RWPE2 (cell line): ENCODE results near the gene DRC7.

ENCODE experiments used
- ATAC-seq: fragments of 200-7000 bp; cut with Tn5 transposase; 3 replicates; pipeline ENCODE4 v1.9.1; 2021; ENCODE audit warnings: low read depth
- DNase-seq: peaks from one replicate; pipeline ENCODE4 v3.0.0-alpha.2; 2020; ENCODE audit warnings: low spot score
- H3K27ac ChIP-seq: fragments of 450-650 bp; 2 replicates; pipeline ENCODE4 v1.5.1; 2017; ENCODE audit warnings: mild to moderate bottlenecking; ENCODE audit not compliant: poor library complexity, severe bottlenecking
- H3K27me3 ChIP-seq: fragments of 250-450 bp; sonication (Bioruptor Pico); 2 replicates; pipeline ENCODE4 v1.5.1; 2021; ENCODE audit warnings: mild to moderate bottlenecking, moderate library complexity; ENCODE audit not compliant: insufficient read depth, poor library complexity, severe bottlenecking
- H3K36me3 ChIP-seq: fragments of 250-450 bp; sonication (Bioruptor Pico); 2 replicates; pipeline ENCODE4 v1.5.1; 2020; ENCODE audit warnings: low read depth, mild to moderate bottlenecking, moderate library complexity
- H3K4me1 ChIP-seq: fragments of 250-450 bp; sonication (Bioruptor Pico); 2 replicates; pipeline ENCODE4 v1.5.1; 2021; ENCODE audit warnings: mild to moderate bottlenecking, moderate library complexity; ENCODE audit not compliant: insufficient read depth, poor library complexity, severe bottlenecking
- H3K4me3 ChIP-seq: fragments of 250-450 bp; sonication (Bioruptor Pico); 2 replicates; pipeline ENCODE4 v1.5.1; 2021; ENCODE audit warnings: mild to moderate bottlenecking, moderate library complexity; ENCODE audit not compliant: severe bottlenecking
- H3K9me3 ChIP-seq: fragments of 250-450 bp; sonication (Bioruptor Pico); 2 replicates; pipeline ENCODE4 v1.5.1; 2021; ENCODE audit warnings: mild to moderate bottlenecking, moderate library complexity; ENCODE audit not compliant: severe bottlenecking
- TF ChIP-seq, protein P1 (sequence below): fragments of 450-650 bp; IDR thresholded peaks from one replicate; pipeline ENCODE4 v1.5.1; 2017; ENCODE audit warnings: mild to moderate bottlenecking, moderate library complexity; ENCODE audit not compliant: poor library complexity, severe bottlenecking

The DRC7 gene

GRCh38 chr16:57770361-57770760, 75.8 kb downstream of the DRC7 start:
- no peak for ATAC-seq
- DNase-seq = peak; percentile 48
- TF ChIP-seq, protein P1, sequence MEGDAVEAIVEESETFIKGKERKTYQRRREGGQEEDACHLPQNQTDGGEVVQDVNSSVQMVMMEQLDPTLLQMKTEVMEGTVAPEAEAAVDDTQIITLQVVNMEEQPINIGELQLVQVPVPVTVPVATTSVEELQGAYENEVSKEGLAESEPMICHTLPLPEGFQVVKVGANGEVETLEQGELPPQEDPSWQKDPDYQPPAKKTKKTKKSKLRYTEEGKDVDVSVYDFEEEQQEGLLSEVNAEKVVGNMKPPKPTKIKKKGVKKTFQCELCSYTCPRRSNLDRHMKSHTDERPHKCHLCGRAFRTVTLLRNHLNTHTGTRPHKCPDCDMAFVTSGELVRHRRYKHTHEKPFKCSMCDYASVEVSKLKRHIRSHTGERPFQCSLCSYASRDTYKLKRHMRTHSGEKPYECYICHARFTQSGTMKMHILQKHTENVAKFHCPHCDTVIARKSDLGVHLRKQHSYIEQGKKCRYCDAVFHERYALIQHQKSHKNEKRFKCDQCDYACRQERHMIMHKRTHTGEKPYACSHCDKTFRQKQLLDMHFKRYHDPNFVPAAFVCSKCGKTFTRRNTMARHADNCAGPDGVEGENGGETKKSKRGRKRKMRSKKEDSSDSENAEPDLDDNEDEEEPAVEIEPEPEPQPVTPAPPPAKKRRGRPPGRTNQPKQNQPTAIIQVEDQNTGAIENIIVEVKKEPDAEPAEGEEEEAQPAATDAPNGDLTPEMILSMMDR = no peak
- Histone ChIP-seq H3K36me3 (peaks cover 83% of the 10 kb centered on the region), H3K4me1 (no peaks in the 10 kb centered on the region), H3K27ac (no peak overlapping the region), H3K4me3 (no peak overlapping the region), H3K9me3 (no peaks in the 10 kb centered on the region), H3K27me3 (no peaks in the 10 kb centered on the region)

GRCh38 chr16:57771141-57771785, 76.7 kb downstream of the DRC7 start:
- Histone ChIP-seq H3K9me3 (no peaks in the 10 kb centered on the region), H3K27me3 (no peaks in the 10 kb centered on the region), H3K4me1 (no peaks in the 10 kb centered on the region), H3K4me3 (no peak overlapping the region), H3K36me3 (peaks cover 80% of the 10 kb centered on the region), H3K27ac (no peak overlapping the region)
- TF ChIP-seq, protein P1 = no peak
- ATAC-seq (no peak), DNase-seq (peak; percentile 61)

- H3K4me3 ChIP-seq = no peak overlapping the region
- TF ChIP-seq, protein P1 = no peak
- peaks cover 77% of the 10 kb centered on the region for H3K36me3 ChIP-seq
- H3K4me1 ChIP-seq = no peaks in the 10 kb centered on the region
- ATAC-seq (no peak), DNase-seq (no peak)
- no peaks in the 10 kb centered on the region for H3K9me3 ChIP-seq
- H3K27me3 ChIP-seq = no peaks in the 10 kb centered on the region
- no peak overlapping the region for H3K27ac ChIP-seq
Observed at GRCh38 chr16:57773019-57773418, 78.4 kb downstream of the DRC7 start.

- no peak overlapping the region for H3K27ac ChIP-seq
- no peak overlapping the region for H3K4me3 ChIP-seq
- H3K9me3 ChIP-seq = no peaks in the 10 kb centered on the region
- no peaks in the 10 kb centered on the region for H3K27me3 ChIP-seq
- ATAC-seq (no peak), DNase-seq (no peak)
- H3K4me1 ChIP-seq = no peaks in the 10 kb centered on the region
- peaks cover 79% of the 10 kb centered on the region for H3K36me3 ChIP-seq
- TF ChIP-seq, protein P1 = no peak
Observed at GRCh38 chr16:57773655-57774295, 79.2 kb downstream of the DRC7 start.

DNA sequence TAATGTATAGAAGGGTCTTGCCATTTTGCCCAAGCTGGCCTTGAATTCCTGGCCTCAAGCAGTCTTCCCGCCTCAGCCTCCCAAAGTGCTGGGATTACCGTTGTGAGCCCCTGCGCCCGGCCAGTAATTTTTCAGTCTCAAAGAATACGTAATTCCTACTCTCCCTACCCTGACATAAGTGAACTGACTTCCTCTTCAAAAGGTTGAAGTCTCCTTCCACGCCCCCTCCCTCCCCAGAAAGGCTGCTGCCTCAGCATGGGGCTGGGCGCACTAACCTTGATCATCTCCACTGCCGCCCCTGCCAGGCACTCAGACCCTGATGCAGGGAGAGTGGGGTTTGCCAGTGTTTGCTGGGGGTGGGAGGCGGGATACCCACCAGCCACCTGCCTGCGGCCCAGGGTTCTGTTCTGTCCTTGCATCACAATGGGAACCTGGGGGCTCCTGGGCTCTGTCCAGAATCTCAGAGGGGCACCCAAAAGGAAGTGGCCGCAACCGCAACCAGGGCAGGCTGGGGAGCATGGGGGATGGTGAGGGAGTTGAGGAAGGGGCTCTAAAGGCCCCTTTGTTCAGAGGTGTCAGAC, 80.2 kb downstream of the DRC7 start:
- H3K27me3 ChIP-seq = no peaks in the 10 kb centered on the region
- H3K36me3 ChIP-seq = peaks cover 79% of the 10 kb centered on the region
- ATAC-seq (no peak), DNase-seq (no peak)
- TF ChIP-seq, protein P1 = no peak
- no peaks in the 10 kb centered on the region for H3K4me1 ChIP-seq
- H3K27ac ChIP-seq = no peak overlapping the region
- no peak overlapping the region for H3K4me3 ChIP-seq
- H3K9me3 ChIP-seq = no peaks in the 10 kb centered on the region
